ENCODE measurements around the gene PLEKHO1. TPM values are rescaled to one million over a fixed set of nuclear protein-coding genes. Genes with fewer than 3 reads are reported as not detected.
"Not testable (repeated sequence)": the region's sequence is repeated elsewhere in the genome, so short reads cannot be mapped to it uniquely, and the experiment has no call there.

The PLEKHO1 gene
- total RNA-seq, 4 donors from 2014 or later: 294 to 426 (median 337) TPM

- DNase-seq (ENCODE audit: extremely low spot score): no peak
- Histone ChIP-seq H3K27me3 (peaks cover 0 to 7% (median 0%) of the 10 kb centered on the region in 4 donors), H3K27ac (replicated peaks in 1 of 4) (no peak overlapping the region), H3K36me3 (no peaks in the 10 kb centered on the region), H3K4me3 (no peak overlapping the region), H3K9me3 (no peaks in the 10 kb centered on the region), H3K4me1 (no peaks in the 10 kb centered on the region)
- intact Hi-C loops (cut with DNase I): no loop called here
- TF ChIP-seq POLR2AphosphoS5 (IDR thresholded peaks at IDR 0.05): no peak
- TF ChIP-seq EP300 (IDR thresholded peaks at IDR 0.05): no peak
- TF ChIP-seq POLR2A (IDR thresholded peaks at IDR 0.05; ENCODE audit: low read depth): no peak
- no peak for TF ChIP-seq CTCF (IDR thresholded peaks at IDR 0.05)
- 96% methylated on average over 1 of the region's 1 CpG for WGBS
Measured at GRCh38 chr1:150196417-150196816, 46.7 kb downstream of the PLEKHO1 start.

- intact Hi-C loops (cut with DNase I): no loop called here
- H3K27ac ChIP-seq (replicated peaks in 1 of 4): no peak overlapping the region
- no peak overlapping the region for H3K4me3 ChIP-seq
- peak; percentile 50 for DNase-seq (ENCODE audit: extremely low spot score)
- H3K36me3 ChIP-seq: no peaks in the 10 kb centered on the region
- H3K9me3 ChIP-seq: no peaks in the 10 kb centered on the region
- H3K27me3 ChIP-seq: no peaks in the 10 kb centered on the region
- TF ChIP-seq POLR2AphosphoS5 (IDR thresholded peaks at IDR 0.05) (no peak), EP300 (IDR thresholded peaks at IDR 0.05) (no peak), POLR2A (IDR thresholded peaks at IDR 0.05; ENCODE audit: low read depth) (no peak), CTCF (IDR thresholded peaks at IDR 0.05) (no peak)
- WGBS: 91% methylated on average over 7 of the region's 7 CpGs
- H3K4me1 ChIP-seq: no peaks in the 10 kb centered on the region
Measured at GRCh38 chr1:150207281-150207971, 57.7 kb downstream of the PLEKHO1 start.

GRCh38 chr1:150208460-150208859 is 58.7 kb downstream of the PLEKHO1 start:
- H3K4me3 ChIP-seq; H3K36me3 ChIP-seq; H3K4me1 ChIP-seq; H3K9me3 ChIP-seq; H3K27ac ChIP-seq (replicated peaks in 1 of 4); H3K27me3 ChIP-seq; intact Hi-C loops (cut with DNase I): not testable (repeated sequence)
- peak; percentile 8 for DNase-seq (ENCODE audit: extremely low spot score)
- 85% methylated on average over 6 of the region's 6 CpGs for WGBS

Other genes with a start within 250 kb of the PLEKHO1 start
- 1 to 10 TPM; 3.3 to 8.6 (median 5.5) TPM for gene SV2A, start 232.1 kb upstream of the PLEKHO1 start, total RNA-seq
- gene SF3B4, start 222.1 kb upstream of the PLEKHO1 start, total RNA-seq: 10 to 100 TPM; 12.1 to 21.6 (median 14.0) TPM
- 10 to 100 TPM in 2 of 4 donors, 1 to 10 TPM in 2; 7.3 to 15.0 (median 10.5) TPM for gene MTMR11, start 213.0 kb upstream of the PLEKHO1 start, total RNA-seq
- gene OTUD7B, start 139.2 kb upstream of the PLEKHO1 start, total RNA-seq: 10 to 100 TPM; 23.7 to 41.1 (median 30.4) TPM
- gene VPS45, start 82.1 kb upstream of the PLEKHO1 start, total RNA-seq: 10 to 100 TPM; 38.9 to 56.5 (median 44.9) TPM
- gene ANP32E, start 86.2 kb downstream of the PLEKHO1 start, total RNA-seq: 10 to 100 TPM; 15.6 to 20.3 (median 18.6) TPM
- 1 to 10 TPM in 1 of 4 donors, under 1 TPM in 2, not detected in 1; 0.33 to 1.0 (median 0.42) TPM for gene CA14, start 107.9 kb downstream of the PLEKHO1 start, total RNA-seq
- gene APH1A, start 119.1 kb downstream of the PLEKHO1 start, total RNA-seq: 10 to 100 TPM; 36.1 to 63.5 (median 49.7) TPM
- 10 to 100 TPM; 15.2 to 36.1 (median 18.0) TPM for gene C1orf54, start 122.9 kb downstream of the PLEKHO1 start, total RNA-seq
- gene CIART, start 132.6 kb downstream of the PLEKHO1 start, total RNA-seq: 10 to 100 TPM; 13.7 to 26.0 (median 14.2) TPM
- 10 to 100 TPM; 44.2 to 59.0 (median 48.1) TPM for gene MRPS21, start 143.9 kb downstream of the PLEKHO1 start, total RNA-seq
- gene PRPF3, start 171.6 kb downstream of the PLEKHO1 start, total RNA-seq: 10 to 100 TPM; 26.6 to 39.5 (median 27.3) TPM
- gene RPRD2, start 214.2 kb downstream of the PLEKHO1 start, total RNA-seq: 10 to 100 TPM; 20.0 to 27.9 (median 24.8) TPM

Data from esophagus muscularis mucosa (tissue), 4 donors.